SK-N-MC (cell line): ENCODE data around the gene SBNO2.

Experiments used
- DNase-seq: peaks from one replicate; pipeline ENCODE4 v3.0.0-alpha.2; 2011; ENCODE audit warnings: low read depth, low spot score
- H3K27ac ChIP-seq: fragments of 200-600 bp; sonication (generic); 2 replicates; pipeline ENCODE4 v1.5.1; 2016; ENCODE audit warnings: mixed run types
- H3K36me3 ChIP-seq: fragments of 200-600 bp; sonication (generic); 2 replicates; pipeline ENCODE4 v1.6.1; 2017; ENCODE audit warnings: antibody characterized with exemption, low read length, mixed read lengths; ENCODE audit not compliant: insufficient read depth
- H3K4me3 ChIP-seq: fragments of 200-600 bp; sonication (generic); 2 replicates; pipeline ENCODE4 v1.5.1; 2016
- H3K9ac ChIP-seq: fragments of 200-600 bp; sonication (generic); 2 replicates; pipeline ENCODE4 v1.8.0; 2017; ENCODE audit warnings: mixed run types, mixed read lengths; ENCODE audit not compliant: insufficient read length
- H3K9me3 ChIP-seq: fragments of 200-600 bp; sonication (generic); 2 replicates; pipeline ENCODE4 v1.6.1; 2017; ENCODE audit warnings: low read depth, mild to moderate bottlenecking, antibody characterized with exemption, low read length, moderate library complexity, mixed read lengths
- EZH2 ChIP-seq: fragments of 200-600 bp; sonication (generic); IDR thresholded peaks from one replicate; pipeline ENCODE4 v1.6.1; 2017; ENCODE audit warnings: antibody characterized with exemption
- FOXP2 ChIP-seq: optimal IDR thresholded peaks from 2 replicates; pipeline ENCODE3; 2011; ENCODE audit warnings: mild to moderate bottlenecking, moderate library complexity; ENCODE audit not compliant: insufficient read depth; ENCODE audit errors: extremely low read length, control extremely low read depth
- POLR2AphosphoS5 ChIP-seq: IDR thresholded peaks from 2 replicates; pipeline ENCODE4 v1.6.1; 2012; ENCODE audit warnings: mild to moderate bottlenecking, low read depth, low read length, borderline replicate concordance

SBNO2 gene

GRCh38 chr19:1145635-1146411 lies 28.2 kb downstream of the SBNO2 start:
- Histone ChIP-seq H3K9me3 (no peaks in the 10 kb centered on the region), H3K36me3 (no peaks in the 10 kb centered on the region; the same call in 1 of the 2 replicates), H3K4me3 (no peak overlapping the region), H3K27ac (no peak overlapping the region), H3K9ac (no peak overlapping the region)
- TF ChIP-seq POLR2AphosphoS5 (no peak), FOXP2 (no peak), EZH2 (no peak)
- DNase-seq: no peak

GRCh38 chr19:1144741-1145140 lies 29.3 kb downstream of the SBNO2 start:
- no peak overlapping the region for H3K4me3 ChIP-seq
- DNase-seq: no peak
- H3K27ac ChIP-seq: no peak overlapping the region
- no peaks in the 10 kb centered on the region for H3K9me3 ChIP-seq
- no peak for TF ChIP-seq FOXP2
- TF ChIP-seq EZH2: no peak
- no peak for TF ChIP-seq POLR2AphosphoS5
- no peaks in the 10 kb centered on the region; the same call in 1 of the 2 replicates for H3K36me3 ChIP-seq
- H3K9ac ChIP-seq: no peak overlapping the region

- Histone ChIP-seq H3K4me3 (no peak overlapping the region), H3K36me3 (no peaks in the 10 kb centered on the region; the same call in 1 of the 2 replicates), H3K27ac (no peak overlapping the region), H3K9me3 (no peaks in the 10 kb centered on the region), H3K9ac (no peak overlapping the region)
- DNase-seq: no peak
- TF ChIP-seq FOXP2 (no peak), EZH2 (no peak), POLR2AphosphoS5 (no peak)
These were observed 30.2 kb downstream of the SBNO2 start for GRCh38 chr19:1143828-1144399.

DNA sequence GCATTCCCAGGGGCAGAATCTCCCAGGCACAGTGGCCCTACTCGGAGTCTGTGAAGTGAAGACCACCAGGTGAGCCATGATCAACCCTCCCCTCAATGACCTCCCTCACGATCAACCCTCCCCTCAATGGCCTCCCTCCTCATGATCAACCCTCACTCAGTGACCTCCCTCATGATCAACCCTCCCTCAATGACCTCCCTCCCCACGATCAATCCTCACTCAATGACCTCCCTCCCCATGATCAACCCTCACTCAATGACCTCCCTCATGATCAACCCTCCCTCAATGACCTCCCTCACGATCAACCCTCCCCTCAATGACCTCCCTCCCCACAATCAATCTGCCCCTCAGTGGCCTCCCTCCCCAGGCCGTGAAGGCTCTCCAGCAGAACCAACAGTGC lies 32.1 kb downstream of the SBNO2 start:
- DNase-seq: no peak
- Histone ChIP-seq H3K27ac (no peak overlapping the region), H3K9me3 (no peaks in the 10 kb centered on the region), H3K4me3 (no peak overlapping the region), H3K9ac (no peak overlapping the region), H3K36me3 (no peaks in the 10 kb centered on the region; the same call in 1 of the 2 replicates)
- TF ChIP-seq FOXP2 (no peak), EZH2 (no peak), POLR2AphosphoS5 (no peak)

- Histone ChIP-seq H3K9me3 (no peaks in the 10 kb centered on the region), H3K36me3 (no peaks in the 10 kb centered on the region; the same call in 1 of the 2 replicates), H3K9ac (no peak overlapping the region), H3K4me3 (no peak overlapping the region), H3K27ac (no peak overlapping the region)
- TF ChIP-seq POLR2AphosphoS5 (no peak), FOXP2 (no peak), EZH2 (no peak)
- DNase-seq: no peak
These were observed 33.6 kb downstream of the SBNO2 start for GRCh38 chr19:1140272-1141027.

DNA sequence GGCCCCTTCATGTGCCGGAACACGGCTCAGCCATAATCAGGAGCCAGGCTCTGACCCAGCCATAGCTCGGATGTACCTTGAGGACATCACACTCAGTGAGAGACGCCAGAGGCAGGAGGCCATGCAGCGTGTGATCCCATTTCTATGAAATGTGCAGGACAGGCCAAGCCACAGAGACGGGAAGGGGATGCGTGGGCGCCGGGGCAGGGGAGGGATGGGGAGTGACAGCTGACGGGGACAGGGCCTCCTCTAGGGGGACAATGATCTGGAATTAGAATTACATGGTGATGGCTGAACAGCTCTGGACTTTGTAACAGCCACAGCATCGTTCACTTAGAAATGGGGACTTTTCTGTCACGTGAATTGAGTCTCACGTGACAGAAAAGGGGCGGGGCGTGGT lies 34.9 kb downstream of the SBNO2 start:
- H3K36me3 ChIP-seq: no peaks in the 10 kb centered on the region; the same call in 1 of the 2 replicates
- DNase-seq: no peak
- TF ChIP-seq EZH2: no peak
- no peak for TF ChIP-seq FOXP2
- no peak for TF ChIP-seq POLR2AphosphoS5
- H3K4me3 ChIP-seq: no peak overlapping the region
- no peak overlapping the region for H3K9ac ChIP-seq
- H3K9me3 ChIP-seq: no peaks in the 10 kb centered on the region
- H3K27ac ChIP-seq: no peak overlapping the region

GRCh38 chr19:1138121-1138520 lies 35.9 kb downstream of the SBNO2 start:
- no peak for DNase-seq
- no peaks in the 10 kb centered on the region for H3K36me3 ChIP-seq
- no peak overlapping the region for H3K4me3 ChIP-seq
- no peaks in the 10 kb centered on the region for H3K9me3 ChIP-seq
- H3K9ac ChIP-seq: no peak overlapping the region
- TF ChIP-seq FOXP2 (no peak), EZH2 (no peak), POLR2AphosphoS5 (no peak)
- H3K27ac ChIP-seq: no peak overlapping the region

DNA sequence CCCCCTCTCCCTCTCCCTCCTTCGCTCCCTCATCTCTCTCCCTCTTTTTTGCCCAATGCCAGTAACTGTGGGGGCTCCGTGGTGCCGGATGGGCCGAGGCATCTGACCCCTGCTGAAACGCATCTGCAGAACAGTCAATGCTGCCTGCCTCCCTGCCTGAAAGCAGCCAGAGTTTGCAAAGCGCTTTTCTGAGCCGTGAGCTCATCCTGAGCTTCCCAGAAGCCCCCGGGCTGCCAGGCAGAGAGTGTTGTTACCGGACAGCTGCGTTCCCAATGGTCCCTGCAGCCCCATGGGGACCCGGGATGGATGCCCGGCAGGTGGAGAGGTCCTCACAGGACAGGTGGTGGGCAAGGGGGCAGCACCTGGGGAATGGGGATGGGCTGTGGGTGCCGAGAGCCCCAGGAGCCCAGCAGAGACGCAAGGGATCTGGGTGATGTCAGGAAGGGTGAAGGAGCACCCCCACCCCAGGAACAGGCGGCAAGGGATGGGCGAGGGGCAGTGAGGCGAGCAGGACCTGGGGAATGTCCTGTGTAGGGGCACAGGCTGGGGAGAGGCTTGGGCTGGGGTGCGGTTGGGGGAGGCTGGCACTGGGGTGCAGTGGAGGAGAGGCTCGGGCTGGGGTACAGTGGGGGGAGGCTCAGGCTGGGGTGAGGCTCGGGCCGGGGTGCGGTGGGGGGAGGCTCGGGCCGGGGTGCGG lies 37.3 kb downstream of the SBNO2 start:
- no peak overlapping the region for H3K4me3 ChIP-seq
- no peak overlapping the region for H3K27ac ChIP-seq
- no peaks in the 10 kb centered on the region for H3K9me3 ChIP-seq
- DNase-seq: no peak
- TF ChIP-seq POLR2AphosphoS5: no peak
- no peak for TF ChIP-seq EZH2
- no peak for TF ChIP-seq FOXP2
- no peak overlapping the region for H3K9ac ChIP-seq
- H3K36me3 ChIP-seq: no peaks in the 10 kb centered on the region
